SK-N-MC (cell line): ENCODE measurements around the gene DOK5.

ENCODE experiments used
- DNase-seq: peaks from one replicate; pipeline ENCODE4 v3.0.0-alpha.2; 2011; ENCODE audit warnings: low read depth, low spot score
- H3K27ac ChIP-seq: fragments of 200-600 bp; sonication (generic); 2 replicates; pipeline ENCODE4 v1.5.1; 2016; ENCODE audit warnings: mixed run types
- H3K36me3 ChIP-seq: fragments of 200-600 bp; sonication (generic); 2 replicates; pipeline ENCODE4 v1.6.1; 2017; ENCODE audit warnings: antibody characterized with exemption, low read length, mixed read lengths; ENCODE audit not compliant: insufficient read depth
- H3K4me3 ChIP-seq: fragments of 200-600 bp; sonication (generic); 2 replicates; pipeline ENCODE4 v1.5.1; 2016
- H3K9ac ChIP-seq: fragments of 200-600 bp; sonication (generic); 2 replicates; pipeline ENCODE4 v1.8.0; 2017; ENCODE audit warnings: mixed run types, mixed read lengths; ENCODE audit not compliant: insufficient read length
- H3K9me3 ChIP-seq: fragments of 200-600 bp; sonication (generic); 2 replicates; pipeline ENCODE4 v1.6.1; 2017; ENCODE audit warnings: low read depth, mild to moderate bottlenecking, antibody characterized with exemption, low read length, moderate library complexity, mixed read lengths
- EZH2 ChIP-seq: fragments of 200-600 bp; sonication (generic); IDR thresholded peaks from one replicate; pipeline ENCODE4 v1.6.1; 2017; ENCODE audit warnings: antibody characterized with exemption
- FOXP2 ChIP-seq: optimal IDR thresholded peaks from 2 replicates; pipeline ENCODE3; 2011; ENCODE audit warnings: mild to moderate bottlenecking, moderate library complexity; ENCODE audit not compliant: insufficient read depth; ENCODE audit errors: extremely low read length, control extremely low read depth
- POLR2AphosphoS5 ChIP-seq: IDR thresholded peaks from 2 replicates; pipeline ENCODE4 v1.6.1; 2012; ENCODE audit warnings: mild to moderate bottlenecking, low read depth, low read length, borderline replicate concordance

Gene DOK5

GRCh38 chr20:54566031-54566688 is 90.8 kb downstream of the DOK5 start:
- Histone ChIP-seq H3K9ac (no peak overlapping the region), H3K27ac (no peak overlapping the region), H3K4me3 (no peak overlapping the region), H3K36me3 (no peaks in the 10 kb centered on the region), H3K9me3 (no peaks in the 10 kb centered on the region)
- TF ChIP-seq FOXP2 (no peak), EZH2 (no peak), POLR2AphosphoS5 (no peak)
- DNase-seq, result no peak

- TF ChIP-seq FOXP2 (no peak), POLR2AphosphoS5 (no peak), EZH2 (no peak)
Measured at GRCh38 chr20:54570561-54570960, 95.2 kb downstream of the DOK5 start.

DNA sequence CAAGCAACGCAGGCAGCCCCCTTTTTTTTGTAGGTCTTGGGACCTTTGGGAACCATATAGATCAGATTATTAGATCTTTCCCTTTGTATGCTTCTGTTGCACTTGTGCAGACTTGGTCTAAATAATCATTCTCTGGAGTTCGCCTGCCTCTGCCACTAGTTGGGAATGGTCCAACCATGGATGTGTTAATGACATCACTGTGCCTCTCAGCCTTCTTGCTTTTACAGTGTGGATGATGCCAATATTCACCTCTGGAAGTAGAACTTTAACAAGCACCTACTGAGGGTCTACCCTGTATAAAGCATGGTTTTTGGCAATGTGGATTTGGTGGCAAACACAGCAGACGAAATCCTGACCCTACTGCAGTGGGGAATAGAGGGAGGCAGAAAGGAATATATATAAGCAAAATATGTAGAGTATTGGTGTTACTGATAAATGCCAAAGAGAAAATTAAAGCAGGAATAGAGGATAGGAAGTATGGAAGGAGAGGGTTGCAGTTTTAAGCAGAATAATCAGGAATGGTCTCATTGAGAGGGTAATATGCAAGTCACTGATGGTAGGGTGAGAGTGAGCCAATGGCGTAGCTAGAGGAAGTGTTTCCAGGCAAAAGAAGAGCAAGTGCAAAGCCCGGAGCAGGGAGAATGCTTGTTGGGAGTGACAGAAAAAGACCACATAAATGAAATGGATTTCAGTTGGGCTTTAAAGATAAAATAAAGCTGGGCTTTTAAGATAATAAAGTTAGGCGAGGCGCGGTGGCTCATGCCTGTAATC is 97.5 kb downstream of the DOK5 start:
- H3K9me3 ChIP-seq, result no peaks in the 10 kb centered on the region
- TF ChIP-seq EZH2 (no peak), FOXP2 (no peak), POLR2AphosphoS5 (no peak)
- no peaks in the 10 kb centered on the region for H3K36me3 ChIP-seq
- no peak for DNase-seq
- H3K9ac ChIP-seq, result no peak overlapping the region
- no peak overlapping the region for H3K4me3 ChIP-seq
- no peak overlapping the region for H3K27ac ChIP-seq

More at GRCh38 chr20:54570561-54570960, 95.2 kb downstream of the DOK5 start:
- H3K9ac ChIP-seq, result no peak overlapping the region
- DNase-seq, result no peak
- no peaks in the 10 kb centered on the region for H3K9me3 ChIP-seq
- no peaks in the 10 kb centered on the region for H3K36me3 ChIP-seq
- H3K27ac ChIP-seq, result no peak overlapping the region
- no peak overlapping the region for H3K4me3 ChIP-seq

DNA sequence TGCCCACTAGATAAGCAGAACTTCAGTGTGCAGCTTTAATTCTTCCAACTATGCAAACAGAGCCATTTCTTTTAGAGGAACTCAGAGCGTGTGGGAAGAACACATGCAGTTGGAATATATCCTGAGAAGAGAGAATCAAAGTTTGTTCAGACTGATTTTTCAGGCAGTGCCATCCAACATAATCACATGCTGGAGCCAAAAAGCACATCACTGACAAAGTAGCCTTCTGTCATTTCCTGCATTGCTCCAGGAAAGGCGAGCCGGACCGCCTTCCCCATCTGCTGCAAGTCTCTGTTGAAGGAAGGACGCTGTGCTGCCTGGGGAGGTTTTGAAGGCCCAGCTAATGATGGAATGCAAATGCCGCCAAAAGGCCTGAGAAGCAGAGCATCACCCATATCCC is 98.4 kb downstream of the DOK5 start:
- no peak overlapping the region for H3K9ac ChIP-seq
- no peaks in the 10 kb centered on the region for H3K36me3 ChIP-seq
- H3K27ac ChIP-seq, result no peak overlapping the region
- no peak overlapping the region for H3K4me3 ChIP-seq
- no peak for DNase-seq
- TF ChIP-seq FOXP2 (no peak), EZH2 (no peak), POLR2AphosphoS5 (no peak)
- no peaks in the 10 kb centered on the region for H3K9me3 ChIP-seq

- no peak overlapping the region for H3K4me3 ChIP-seq
- no peaks in the 10 kb centered on the region for H3K36me3 ChIP-seq
- TF ChIP-seq EZH2 (no peak), FOXP2 (no peak), POLR2AphosphoS5 (no peak)
- no peak for DNase-seq
- no peak overlapping the region for H3K27ac ChIP-seq
- no peak overlapping the region for H3K9ac ChIP-seq
- H3K9me3 ChIP-seq, result no peaks in the 10 kb centered on the region
Measured at GRCh38 chr20:54576518-54576917, 101.1 kb downstream of the DOK5 start.

- Histone ChIP-seq H3K9ac (no peak overlapping the region), H3K9me3 (no peaks in the 10 kb centered on the region), H3K4me3 (no peak overlapping the region), H3K36me3 (no peaks in the 10 kb centered on the region), H3K27ac (no peak overlapping the region)
- no peak for DNase-seq
- TF ChIP-seq FOXP2, result no peak
- TF ChIP-seq POLR2AphosphoS5, result no peak
- TF ChIP-seq EZH2, result no peak
Measured at GRCh38 chr20:54577637-54578036, 102.2 kb downstream of the DOK5 start.

GRCh38 chr20:54585217-54585616 is 109.8 kb downstream of the DOK5 start:
- Histone ChIP-seq H3K9ac (no peak overlapping the region), H3K4me3 (no peak overlapping the region), H3K9me3 (no peaks in the 10 kb centered on the region), H3K27ac (no peak overlapping the region), H3K36me3 (no peaks in the 10 kb centered on the region)
- no peak for TF ChIP-seq EZH2
- no peak for TF ChIP-seq POLR2AphosphoS5
- no peak for TF ChIP-seq FOXP2
- no peak for DNase-seq

DNA sequence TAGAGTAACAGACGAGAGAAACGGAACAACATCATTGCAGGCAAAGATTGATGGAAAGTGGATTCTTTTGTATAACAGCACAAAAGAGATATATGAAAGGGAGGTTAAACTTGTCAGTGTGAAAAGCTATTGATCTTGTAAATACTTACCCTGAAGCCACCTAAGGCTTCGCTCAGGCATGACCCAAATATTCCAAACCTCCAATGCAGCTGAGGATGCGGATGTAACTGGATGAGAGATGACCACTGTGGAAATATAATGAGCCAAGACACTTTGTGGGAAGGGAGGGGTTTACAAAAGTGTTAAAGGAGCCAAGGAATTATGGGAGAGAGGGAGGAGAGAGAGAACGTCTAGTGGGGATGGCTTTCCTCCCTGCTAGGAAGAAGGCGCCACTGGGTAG is 112.0 kb downstream of the DOK5 start:
- TF ChIP-seq FOXP2 (no peak), POLR2AphosphoS5 (no peak)

More for the DNA sequence above, 112.0 kb downstream of the DOK5 start:
- no peaks in the 10 kb centered on the region for H3K36me3 ChIP-seq
- DNase-seq, result no peak
- H3K9me3 ChIP-seq, result no peaks in the 10 kb centered on the region
- no peak overlapping the region for H3K9ac ChIP-seq
- H3K27ac ChIP-seq, result no peak overlapping the region
- no peak overlapping the region for H3K4me3 ChIP-seq
